ENCODE results near the gene CELF4. TPM values are rescaled to one million over a fixed set of nuclear protein-coding genes. Genes with fewer than 3 reads are reported as not detected.

The CELF4 gene
- polyA plus RNA-seq, 1 donor (not counting 4 experiments of a cell fraction or from before 2014, with no cell fraction given): not detected

- Histone ChIP-seq H3K4me2 (ENCODE audit: control insufficient read depth, extremely low read depth, insufficient read depth, low read depth, low read length) (no peak overlapping the region), H2AFZ (ENCODE audit: control insufficient read depth, low read length) (no peak overlapping the region), H4K20me1 (ENCODE audit: control insufficient read depth, extremely low read depth, insufficient read depth, low read length) (peaks cover 2% of the 10 kb centered on the region), H3K4me3 (ENCODE audit: control insufficient read depth in 2 of 3, extremely low read depth in 1 of 3, insufficient read depth in 2 of 3, low read depth in 1 of 3, low read length in 3 of 3) (no peak overlapping the region), H3K9ac (ENCODE audit: control insufficient read depth, extremely low read depth, insufficient read depth, low read length) (no peak overlapping the region), H3K9me1 (ENCODE audit: control insufficient read depth, extremely low read depth, insufficient read depth, low read length) (no peaks in the 10 kb centered on the region), H3K27ac (ENCODE audit: control insufficient read depth, insufficient read depth, low read length) (no peak overlapping the region), H3K9me3 (ENCODE audit: control insufficient read depth, low read depth, low read length) (no peaks in the 10 kb centered on the region), H3K79me2 (ENCODE audit: control insufficient read depth, insufficient read depth, low read length) (no peaks in the 10 kb centered on the region), H3K27me3 (ENCODE audit: control insufficient read depth, extremely low read depth, insufficient read depth, low read length) (peaks cover 34% of the 10 kb centered on the region), H3K36me3 (ENCODE audit: control insufficient read depth in 2 of 2, extremely low read depth in 1 of 2, insufficient read depth in 2 of 2, low read length in 2 of 2) (no peaks in the 10 kb centered on the region), H3K4me1 (ENCODE audit: control insufficient read depth, extremely low read depth, insufficient read depth, low read length) (no peaks in the 10 kb centered on the region)
- TF ChIP-seq CTCF (optimal IDR thresholded peaks at IDR 0.05 in 1 of 3, IDR thresholded peaks at IDR 0.05 in 1 of 3, conservative IDR thresholded peaks at IDR 0.05 in 1 of 3; ENCODE audit: extremely low read depth in 1 of 3, insufficient read depth in 2 of 3, low read length in 3 of 3) (no peak), EZH2 (IDR thresholded peaks at IDR 0.05; ENCODE audit: low read length) (no peak)
- DNase-seq (ENCODE audit: low read depth, low spot score): no peak
- dilution Hi-C loops (cut with MboI; ENCODE audit: extremely low pct_ligation_motif_present, low sequenced_read_pairs): no loop called here
- no peak for FAIRE-seq
These were observed 26.4 kb downstream of the CELF4 start for GRCh38 chr18:37539236-37539635.

GRCh38 chr18:37538526-37539205 is 26.9 kb downstream of the CELF4 start:
- FAIRE-seq (no peak), DNase-seq (ENCODE audit: low read depth, low spot score) (no peak)
- Histone ChIP-seq H3K36me3 (ENCODE audit: control insufficient read depth in 2 of 2, extremely low read depth in 1 of 2, insufficient read depth in 2 of 2, low read length in 2 of 2) (no peaks in the 10 kb centered on the region), H3K9me3 (ENCODE audit: control insufficient read depth, low read depth, low read length) (no peaks in the 10 kb centered on the region), H2AFZ (ENCODE audit: control insufficient read depth, low read length) (no peak overlapping the region), H3K4me2 (ENCODE audit: control insufficient read depth, extremely low read depth, insufficient read depth, low read depth, low read length) (no peak overlapping the region), H3K79me2 (ENCODE audit: control insufficient read depth, insufficient read depth, low read length) (no peaks in the 10 kb centered on the region), H3K9me1 (ENCODE audit: control insufficient read depth, extremely low read depth, insufficient read depth, low read length) (no peaks in the 10 kb centered on the region), H3K9ac (ENCODE audit: control insufficient read depth, extremely low read depth, insufficient read depth, low read length) (no peak overlapping the region), H3K4me3 (ENCODE audit: control insufficient read depth in 2 of 3, extremely low read depth in 1 of 3, insufficient read depth in 2 of 3, low read depth in 1 of 3, low read length in 3 of 3) (no peak overlapping the region), H3K4me1 (ENCODE audit: control insufficient read depth, extremely low read depth, insufficient read depth, low read length) (no peaks in the 10 kb centered on the region), H4K20me1 (ENCODE audit: control insufficient read depth, extremely low read depth, insufficient read depth, low read length) (peaks cover 2% of the 10 kb centered on the region), H3K27me3 (ENCODE audit: control insufficient read depth, extremely low read depth, insufficient read depth, low read length) (peaks cover 39% of the 10 kb centered on the region), H3K27ac (ENCODE audit: control insufficient read depth, insufficient read depth, low read length) (no peak overlapping the region)
- TF ChIP-seq CTCF (optimal IDR thresholded peaks at IDR 0.05 in 1 of 3, IDR thresholded peaks at IDR 0.05 in 1 of 3, conservative IDR thresholded peaks at IDR 0.05 in 1 of 3; ENCODE audit: extremely low read depth in 1 of 3, insufficient read depth in 2 of 3, low read length in 3 of 3) (no peak), EZH2 (IDR thresholded peaks at IDR 0.05; ENCODE audit: low read length) (peak; percentile 64)
- dilution Hi-C loops (cut with MboI; ENCODE audit: extremely low pct_ligation_motif_present, low sequenced_read_pairs): no loop called here

Data from keratinocyte (primary cell).